PC-9 (cell line): ENCODE data around the gene POU3F3.

Experiments used
- EZH2 ChIP-seq: fragments of 200-600 bp; sonication (generic); IDR thresholded peaks from 2 replicates; pipeline ENCODE4 v1.8.0; 2017; ENCODE audit warnings: antibody characterized with exemption, low read depth
- TF ChIP-seq, protein P1 (sequence below): fragments of 200-600 bp; sonication (generic); conservative IDR thresholded peaks from 2 replicates; pipeline ENCODE4 v1.6.1; 2017; ENCODE audit warnings: mixed run types, antibody characterized with exemption, mild to moderate bottlenecking, moderate library complexity

DNA sequence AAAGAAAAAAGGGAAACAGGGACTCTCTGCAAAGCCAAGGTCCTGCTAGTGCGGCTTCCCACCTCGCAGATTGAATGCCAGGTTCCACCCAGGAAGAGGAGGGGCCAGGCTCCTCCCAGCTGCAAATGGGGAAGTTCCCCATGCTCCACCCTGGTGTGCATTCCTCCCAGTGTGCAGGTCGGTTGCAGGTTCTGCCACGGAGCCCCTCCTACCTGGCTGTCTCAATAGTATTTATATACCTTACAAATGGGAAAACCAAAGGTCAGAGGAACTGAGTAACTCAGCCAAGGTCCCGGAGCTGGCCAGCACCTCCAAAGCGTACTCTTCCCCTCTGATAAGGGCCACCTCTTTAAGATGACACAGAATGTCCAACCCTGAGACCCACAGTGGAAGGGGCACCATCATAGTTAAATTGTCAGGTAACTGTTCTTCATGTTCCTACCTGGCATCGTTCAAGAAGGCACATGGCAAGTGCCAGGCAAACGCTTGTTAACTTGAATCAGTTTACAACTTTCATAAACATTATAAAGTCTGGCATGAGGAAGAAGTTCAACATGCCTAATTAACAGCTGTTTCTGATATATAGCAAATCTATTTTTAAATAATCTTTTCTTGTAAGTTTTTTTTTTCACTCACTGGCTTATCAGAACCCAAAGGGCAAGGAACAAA is 35.5 kb downstream of the POU3F3 start:
- TF ChIP-seq, protein P1, sequence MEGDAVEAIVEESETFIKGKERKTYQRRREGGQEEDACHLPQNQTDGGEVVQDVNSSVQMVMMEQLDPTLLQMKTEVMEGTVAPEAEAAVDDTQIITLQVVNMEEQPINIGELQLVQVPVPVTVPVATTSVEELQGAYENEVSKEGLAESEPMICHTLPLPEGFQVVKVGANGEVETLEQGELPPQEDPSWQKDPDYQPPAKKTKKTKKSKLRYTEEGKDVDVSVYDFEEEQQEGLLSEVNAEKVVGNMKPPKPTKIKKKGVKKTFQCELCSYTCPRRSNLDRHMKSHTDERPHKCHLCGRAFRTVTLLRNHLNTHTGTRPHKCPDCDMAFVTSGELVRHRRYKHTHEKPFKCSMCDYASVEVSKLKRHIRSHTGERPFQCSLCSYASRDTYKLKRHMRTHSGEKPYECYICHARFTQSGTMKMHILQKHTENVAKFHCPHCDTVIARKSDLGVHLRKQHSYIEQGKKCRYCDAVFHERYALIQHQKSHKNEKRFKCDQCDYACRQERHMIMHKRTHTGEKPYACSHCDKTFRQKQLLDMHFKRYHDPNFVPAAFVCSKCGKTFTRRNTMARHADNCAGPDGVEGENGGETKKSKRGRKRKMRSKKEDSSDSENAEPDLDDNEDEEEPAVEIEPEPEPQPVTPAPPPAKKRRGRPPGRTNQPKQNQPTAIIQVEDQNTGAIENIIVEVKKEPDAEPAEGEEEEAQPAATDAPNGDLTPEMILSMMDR = no peak
- no peak for TF ChIP-seq EZH2
